ENCODE data around the gene PRCC.
"Not testable (repeated sequence)": the region's sequence is repeated elsewhere in the genome, so short reads cannot be mapped to it uniquely, and the experiment has no call there.

Gene PRCC

GRCh38 chr1:156765136-156765535 is 2.2 kb upstream of the PRCC start:
- H3K56ac ChIP-seq (ENCODE audit: low read length); H2BK5ac ChIP-seq (ENCODE audit: low read length); H3K4me3 ChIP-seq (ENCODE audit: low read length); H2BK15ac ChIP-seq (replicated peaks; ENCODE audit: low read depth); H3K4me2 ChIP-seq (ENCODE audit: low read length); H3K27ac ChIP-seq (ENCODE audit: low read depth, low read length); H4K5ac ChIP-seq (ENCODE audit: low read length); H3K79me1 ChIP-seq (ENCODE audit: low read length); H3K27me3 ChIP-seq (ENCODE audit: insufficient read depth, low read length, poor library complexity); H4K8ac ChIP-seq (ENCODE audit: low read depth, low read length); H3K9ac ChIP-seq (ENCODE audit: low read length); H3K23ac ChIP-seq (ENCODE audit: low read length); H3K4ac ChIP-seq (ENCODE audit: low read depth, low read length); H3K4me1 ChIP-seq (ENCODE audit: control insufficient read depth, low read depth, low read length); H3K18ac ChIP-seq (ENCODE audit: low read length); H3K36me3 ChIP-seq (ENCODE audit: control insufficient read depth, insufficient read depth, low read length); DNase-seq; H2BK120ac ChIP-seq (ENCODE audit: low read depth, low read length); H2AK5ac ChIP-seq (ENCODE audit: low read length): not testable (repeated sequence)
- no CpG with 5 or more reads among the region's 15 CpGs for WGBS (ENCODE audit: extremely low coverage, insufficient coverage, low lambda C conversion rate)
- peaks cover 23% of the 10 kb centered on the region for H3K79me2 ChIP-seq (ENCODE audit: control insufficient read depth, insufficient read depth, low read length)

- H3K18ac ChIP-seq (ENCODE audit: low read length), result no peak overlapping the region
- no CpG with 5 or more reads among the region's 5 CpGs for WGBS (ENCODE audit: extremely low coverage, insufficient coverage, low lambda C conversion rate)
- peaks cover 7% of the 10 kb centered on the region for H3K4me1 ChIP-seq (ENCODE audit: control insufficient read depth, low read depth, low read length)
- H2BK120ac ChIP-seq (ENCODE audit: low read depth, low read length), result no peak overlapping the region
- H2BK5ac ChIP-seq (ENCODE audit: low read length), result no peak overlapping the region
- H3K27ac ChIP-seq (ENCODE audit: low read depth, low read length), result no peak overlapping the region
- peaks cover 27% of the 10 kb centered on the region for H3K79me2 ChIP-seq (ENCODE audit: control insufficient read depth, insufficient read depth, low read length)
- no peak overlapping the region for H3K4me3 ChIP-seq (ENCODE audit: low read length)
- no peak overlapping the region for H4K8ac ChIP-seq (ENCODE audit: low read depth, low read length)
- H3K36me3 ChIP-seq (ENCODE audit: control insufficient read depth, insufficient read depth, low read length), result no peaks in the 10 kb centered on the region
- H2BK15ac ChIP-seq (replicated peaks; ENCODE audit: low read depth), result no peak overlapping the region
- no peaks in the 10 kb centered on the region for H3K27me3 ChIP-seq (ENCODE audit: insufficient read depth, low read length, poor library complexity)
- H3K4me2 ChIP-seq (ENCODE audit: low read length), result no peak overlapping the region
- no peak overlapping the region for H3K9ac ChIP-seq (ENCODE audit: low read length)
- H3K4ac ChIP-seq (ENCODE audit: low read depth, low read length), result no peak overlapping the region
- no peak for DNase-seq
- H3K23ac ChIP-seq (ENCODE audit: low read length), result no peak overlapping the region
- H4K5ac ChIP-seq (ENCODE audit: low read length), result no peak overlapping the region
- no peak overlapping the region for H3K56ac ChIP-seq (ENCODE audit: low read length)
- peaks cover 8% of the 10 kb centered on the region for H3K79me1 ChIP-seq (ENCODE audit: low read length)
- no peak overlapping the region for H2AK5ac ChIP-seq (ENCODE audit: low read length)
Measured at GRCh38 chr1:156765666-156766065, 1.7 kb upstream of the PRCC start.

GRCh38 chr1:156766298-156767100 is 836 bp upstream of the PRCC start:
- peak overlapping the region; percentile 85 for H2AK5ac ChIP-seq (ENCODE audit: low read length)
- peak overlapping the region; percentile 93 for H3K4me2 ChIP-seq (ENCODE audit: low read length)
- H3K27ac ChIP-seq (ENCODE audit: low read depth, low read length), result peak overlapping the region; percentile 17
- H2BK120ac ChIP-seq (ENCODE audit: low read depth, low read length), result no peak overlapping the region
- peak overlapping the region; percentile 86 for H2BK5ac ChIP-seq (ENCODE audit: low read length)
- no CpG with 5 or more reads among the region's 14 CpGs for WGBS (ENCODE audit: extremely low coverage, insufficient coverage, low lambda C conversion rate)
- H2BK15ac ChIP-seq (replicated peaks; ENCODE audit: low read depth), result no peak overlapping the region
- H3K36me3 ChIP-seq (ENCODE audit: control insufficient read depth, insufficient read depth, low read length), result peaks cover 2% of the 10 kb centered on the region
- H3K4me3 ChIP-seq (ENCODE audit: low read length), result peak overlapping the region; percentile 30
- DNase-seq, result peak; percentile 40
- peaks cover 36% of the 10 kb centered on the region for H3K79me2 ChIP-seq (ENCODE audit: control insufficient read depth, insufficient read depth, low read length)
- H3K9ac ChIP-seq (ENCODE audit: low read length), result peak overlapping the region; percentile 80
- H3K4ac ChIP-seq (ENCODE audit: low read depth, low read length), result peak overlapping the region; percentile 50
- no peak overlapping the region for H4K8ac ChIP-seq (ENCODE audit: low read depth, low read length)
- peak overlapping the region; percentile 44 for H3K18ac ChIP-seq (ENCODE audit: low read length)
- H3K56ac ChIP-seq (ENCODE audit: low read length), result peak overlapping the region; percentile 97
- H3K23ac ChIP-seq (ENCODE audit: low read length), result no peak overlapping the region
- no peaks in the 10 kb centered on the region for H3K27me3 ChIP-seq (ENCODE audit: insufficient read depth, low read length, poor library complexity)
- peaks cover 13% of the 10 kb centered on the region for H3K4me1 ChIP-seq (ENCODE audit: control insufficient read depth, low read depth, low read length)
- H3K79me1 ChIP-seq (ENCODE audit: low read length), result peaks cover 14% of the 10 kb centered on the region
- H4K5ac ChIP-seq (ENCODE audit: low read length), result peak overlapping the region; percentile 97

GRCh38 chr1:156767879-156768604 is 707 bp downstream of the PRCC start:
- WGBS (ENCODE audit: extremely low coverage, insufficient coverage, low lambda C conversion rate), result no CpG with 5 or more reads among the region's 31 CpGs
- H3K27ac ChIP-seq (ENCODE audit: low read depth, low read length), result peak overlapping the region; percentile 78
- H2BK120ac ChIP-seq (ENCODE audit: low read depth, low read length), result peak overlapping the region; percentile 73
- peaks cover 2% of the 10 kb centered on the region for H3K36me3 ChIP-seq (ENCODE audit: control insufficient read depth, insufficient read depth, low read length)
- peak overlapping the region; percentile 68 for H3K23ac ChIP-seq (ENCODE audit: low read length)
- H3K27me3 ChIP-seq (ENCODE audit: insufficient read depth, low read length, poor library complexity), result no peaks in the 10 kb centered on the region
- peak overlapping the region; percentile 86 for H3K56ac ChIP-seq (ENCODE audit: low read length)
- peak overlapping the region; percentile 85 for H3K4ac ChIP-seq (ENCODE audit: low read depth, low read length)
- peak overlapping the region; percentile 73 for H3K9ac ChIP-seq (ENCODE audit: low read length)
- no peak overlapping the region for H4K5ac ChIP-seq (ENCODE audit: low read length)
- peak overlapping the region; percentile 56 for H2AK5ac ChIP-seq (ENCODE audit: low read length)
- H2BK15ac ChIP-seq (replicated peaks; ENCODE audit: low read depth), result no peak overlapping the region
- peaks cover 48% of the 10 kb centered on the region for H3K79me2 ChIP-seq (ENCODE audit: control insufficient read depth, insufficient read depth, low read length)
- H3K4me3 ChIP-seq (ENCODE audit: low read length), result peak overlapping the region; percentile 45
- H3K18ac ChIP-seq (ENCODE audit: low read length), result peak overlapping the region; percentile 91
- H4K8ac ChIP-seq (ENCODE audit: low read depth, low read length), result peak overlapping the region; percentile 88
- peak overlapping the region; percentile 98 for H3K4me2 ChIP-seq (ENCODE audit: low read length)
- peak overlapping the region; percentile 40 for H2BK5ac ChIP-seq (ENCODE audit: low read length)
- peak; percentile 58 for DNase-seq
- peaks cover 13% of the 10 kb centered on the region for H3K4me1 ChIP-seq (ENCODE audit: control insufficient read depth, low read depth, low read length)
- peaks cover 14% of the 10 kb centered on the region for H3K79me1 ChIP-seq (ENCODE audit: low read length)

- peak overlapping the region; percentile 45 for H3K4me3 ChIP-seq (ENCODE audit: low read length)
- peaks cover 56% of the 10 kb centered on the region for H3K79me2 ChIP-seq (ENCODE audit: control insufficient read depth, insufficient read depth, low read length)
- H2AK5ac ChIP-seq (ENCODE audit: low read length), result peak overlapping the region; percentile 87
- peak; percentile 71 for DNase-seq
- peaks cover 13% of the 10 kb centered on the region for H3K4me1 ChIP-seq (ENCODE audit: control insufficient read depth, low read depth, low read length)
- no peak overlapping the region for H3K18ac ChIP-seq (ENCODE audit: low read length)
- no peak overlapping the region for H4K5ac ChIP-seq (ENCODE audit: low read length)
- H2BK15ac ChIP-seq (replicated peaks; ENCODE audit: low read depth), result no peak overlapping the region
- H3K9ac ChIP-seq (ENCODE audit: low read length), result peak overlapping the region; percentile 73
- H3K27ac ChIP-seq (ENCODE audit: low read depth, low read length), result peak overlapping the region; percentile 68
- H4K8ac ChIP-seq (ENCODE audit: low read depth, low read length), result no peak overlapping the region
- H3K4me2 ChIP-seq (ENCODE audit: low read length), result peak overlapping the region; percentile 98
- H3K36me3 ChIP-seq (ENCODE audit: control insufficient read depth, insufficient read depth, low read length), result peaks cover 4% of the 10 kb centered on the region
- H3K23ac ChIP-seq (ENCODE audit: low read length), result no peak overlapping the region
- no CpG with 5 or more reads among the region's 8 CpGs for WGBS (ENCODE audit: extremely low coverage, insufficient coverage, low lambda C conversion rate)
- H2BK5ac ChIP-seq (ENCODE audit: low read length), result peak overlapping the region; percentile 86
- no peaks in the 10 kb centered on the region for H3K27me3 ChIP-seq (ENCODE audit: insufficient read depth, low read length, poor library complexity)
- peaks cover 16% of the 10 kb centered on the region for H3K79me1 ChIP-seq (ENCODE audit: low read length)
- no peak overlapping the region for H2BK120ac ChIP-seq (ENCODE audit: low read depth, low read length)
- H3K4ac ChIP-seq (ENCODE audit: low read depth, low read length), result no peak overlapping the region
- H3K56ac ChIP-seq (ENCODE audit: low read length), result peak overlapping the region; percentile 86
Measured at GRCh38 chr1:156768610-156769295, 1.4 kb downstream of the PRCC start.

Measured in mesendoderm (in vitro differentiated cells).